WI38 (cell line): ENCODE data around the gene LRRC57.

Experiments
- H3K4me3 ChIP-seq: 2 replicates; pipeline ENCODE4 v1.5.1; 2011; ENCODE audit warnings: low read depth, mild to moderate bottlenecking, control low read depth, low read length
- CTCF ChIP-seq: IDR thresholded peaks from 2 replicates; pipeline ENCODE4 v1.5.1; 2012; ENCODE audit warnings: low read depth, mild to moderate bottlenecking, control low read depth, low read length

Gene LRRC57

DNA sequence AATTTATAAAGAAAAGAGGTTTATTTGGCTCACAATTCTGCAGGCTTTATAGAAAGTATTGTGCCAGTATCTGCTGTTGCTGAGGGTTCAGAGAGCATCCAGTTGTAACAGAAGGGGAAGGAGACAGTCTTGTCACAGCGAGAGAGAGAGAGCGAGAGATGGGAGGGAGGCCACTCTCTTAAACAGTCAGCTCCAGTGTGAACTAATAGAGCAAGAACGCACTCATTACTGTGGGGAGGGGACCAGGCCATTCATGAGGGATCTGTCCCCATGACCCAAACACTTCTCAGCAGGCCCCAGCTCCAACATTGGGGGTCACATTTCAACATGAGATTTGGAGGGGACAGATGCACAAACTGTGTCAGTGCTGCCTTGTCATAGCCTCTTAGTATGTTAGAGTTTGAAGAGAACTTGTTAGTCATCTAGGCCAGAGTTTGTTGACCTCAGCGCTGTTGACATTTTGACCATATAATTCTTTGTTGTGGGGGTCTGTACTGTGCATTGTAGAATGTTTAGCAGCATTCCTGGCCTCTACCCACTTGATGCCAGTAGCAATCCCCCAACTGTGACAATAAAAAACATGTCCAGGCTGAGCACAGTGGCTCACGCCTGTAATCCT, 42.1 kb upstream of the LRRC57 start:
- no peak overlapping the region for H3K4me3 ChIP-seq
- TF ChIP-seq CTCF = no peak

GRCh38 chr15:42584031-42584765, 35.6 kb upstream of the LRRC57 start:
- TF ChIP-seq CTCF = no peak
- no peak overlapping the region for H3K4me3 ChIP-seq

GRCh38 chr15:42582569-42583375, 34.2 kb upstream of the LRRC57 start:
- no peak overlapping the region for H3K4me3 ChIP-seq
- no peak for TF ChIP-seq CTCF

DNA sequence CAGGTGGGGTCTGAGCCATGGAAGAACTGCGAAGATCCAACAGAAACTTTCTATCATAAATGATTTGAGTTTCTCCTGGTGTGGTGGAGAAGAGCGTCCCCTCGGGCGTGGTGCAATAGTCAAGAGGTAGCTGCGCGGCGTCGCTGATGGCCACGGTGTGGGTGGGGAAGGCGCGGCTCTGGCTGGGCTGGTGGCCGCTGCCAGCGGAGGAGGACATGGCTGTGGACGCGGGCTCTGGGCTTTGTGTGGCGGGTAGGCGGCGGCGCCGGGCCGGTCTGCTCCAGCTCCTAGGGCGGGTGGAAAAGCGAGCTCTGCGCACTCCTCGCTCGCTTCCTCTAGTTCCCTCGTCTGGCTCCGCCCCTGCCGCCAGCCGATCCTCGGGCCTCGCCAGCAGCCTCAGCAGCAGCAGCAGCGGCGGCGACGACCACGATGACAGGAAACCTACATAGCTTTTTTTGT, 32.7 kb upstream of the LRRC57 start:
- peak overlapping the region; percentile 54 for H3K4me3 ChIP-seq
- no peak for TF ChIP-seq CTCF

DNA sequence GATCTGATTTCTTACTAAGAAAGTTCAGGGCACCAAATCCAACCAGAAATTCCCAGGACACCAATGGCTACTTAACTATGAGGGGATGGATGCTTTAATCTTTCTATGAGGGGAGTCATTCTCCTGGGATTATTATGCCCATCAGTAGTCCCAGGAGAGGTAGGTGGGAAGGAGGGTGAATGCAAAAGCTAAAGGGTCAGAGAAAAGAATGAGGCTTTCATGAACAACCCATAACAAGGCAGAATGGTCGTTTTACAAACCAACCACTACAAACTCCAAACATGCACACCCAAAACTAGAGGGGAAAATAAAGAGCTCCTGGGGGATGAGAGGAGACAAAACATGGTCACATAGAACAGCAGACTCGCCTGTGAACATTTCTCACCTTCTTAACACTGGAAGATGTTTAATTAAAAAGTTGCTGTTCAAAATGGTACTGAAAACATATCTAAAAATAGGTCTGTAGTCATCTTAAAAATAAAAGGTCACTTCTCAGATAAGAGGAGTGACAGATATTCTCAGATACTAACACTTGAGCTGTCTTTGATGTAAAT, 30.5 kb upstream of the LRRC57 start:
- no peak for TF ChIP-seq CTCF
- no peak overlapping the region for H3K4me3 ChIP-seq

DNA sequence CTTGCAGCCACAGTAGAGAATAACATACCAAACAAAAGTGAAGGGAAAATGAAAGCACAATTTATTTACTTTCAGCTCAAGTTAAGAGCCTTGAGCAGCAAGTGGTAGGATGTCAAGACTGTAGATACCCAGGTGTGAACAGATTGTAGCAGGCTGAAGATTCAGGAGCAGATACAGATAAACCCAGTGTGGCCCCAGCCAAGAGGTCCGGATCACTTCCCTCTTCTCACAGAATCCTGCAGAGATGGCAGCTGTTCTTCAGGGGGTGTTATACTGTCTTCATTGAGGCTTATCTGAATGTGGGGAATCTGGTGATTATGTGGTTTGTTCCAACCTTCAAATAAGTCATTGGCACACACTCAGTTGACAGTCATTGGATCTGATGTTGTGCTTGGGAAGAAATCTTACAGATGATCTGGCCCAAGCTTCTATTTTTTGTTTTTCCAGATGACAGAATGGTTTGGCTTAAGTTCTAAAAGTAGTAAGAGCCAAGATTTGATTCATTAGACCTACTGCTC, 29.0 kb upstream of the LRRC57 start:
- TF ChIP-seq CTCF = no peak
- H3K4me3 ChIP-seq = no peak overlapping the region
